ENCODE measurements around the gene TBC1D8.

TBC1D8 gene

DNA sequence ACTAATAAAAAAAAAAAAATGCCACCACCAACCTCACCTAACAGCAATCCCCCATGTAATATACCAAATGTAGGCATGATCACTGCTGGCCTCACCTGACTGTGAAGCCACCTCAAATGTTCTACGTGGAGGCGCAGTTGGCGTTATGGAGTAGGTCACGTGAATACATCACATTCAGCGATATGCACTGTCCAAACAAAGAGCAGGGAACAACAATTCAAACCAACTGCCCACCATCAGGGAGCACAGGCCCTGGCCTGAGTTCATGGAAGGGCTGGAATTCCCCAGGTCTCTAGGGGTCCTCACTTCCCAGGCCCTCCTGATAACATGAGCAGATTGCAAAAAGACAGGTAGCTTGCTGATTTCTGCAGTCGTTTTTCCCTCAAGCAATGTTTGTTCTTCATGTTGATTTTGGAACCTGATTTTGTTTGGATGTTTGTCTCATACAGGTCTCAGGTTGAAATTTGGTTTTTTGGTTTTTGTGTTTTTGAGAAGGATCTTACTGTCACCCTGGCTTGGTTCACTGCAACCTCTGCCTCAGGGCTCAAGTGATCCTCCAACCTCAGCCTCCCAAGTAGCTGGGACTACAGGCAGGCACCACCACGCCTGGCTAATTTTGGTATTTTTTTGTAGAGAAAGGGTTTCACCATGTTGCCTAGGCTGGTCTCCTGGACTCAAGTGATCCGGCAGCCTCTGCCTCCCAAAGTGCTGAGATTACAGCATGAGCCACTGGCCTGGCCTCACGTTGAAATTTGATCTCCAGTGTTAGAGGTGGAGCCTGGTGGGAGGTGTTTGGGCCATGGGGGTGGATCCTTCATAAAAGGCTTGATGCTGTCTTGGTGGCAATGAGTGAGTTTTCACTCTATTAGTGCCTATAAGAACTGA, 15.5 kb downstream of the TBC1D8 start:
- DNase-seq (ENCODE audit: low read depth in 2 of 3, low spot score in 1 of 3) = no peak

DNA sequence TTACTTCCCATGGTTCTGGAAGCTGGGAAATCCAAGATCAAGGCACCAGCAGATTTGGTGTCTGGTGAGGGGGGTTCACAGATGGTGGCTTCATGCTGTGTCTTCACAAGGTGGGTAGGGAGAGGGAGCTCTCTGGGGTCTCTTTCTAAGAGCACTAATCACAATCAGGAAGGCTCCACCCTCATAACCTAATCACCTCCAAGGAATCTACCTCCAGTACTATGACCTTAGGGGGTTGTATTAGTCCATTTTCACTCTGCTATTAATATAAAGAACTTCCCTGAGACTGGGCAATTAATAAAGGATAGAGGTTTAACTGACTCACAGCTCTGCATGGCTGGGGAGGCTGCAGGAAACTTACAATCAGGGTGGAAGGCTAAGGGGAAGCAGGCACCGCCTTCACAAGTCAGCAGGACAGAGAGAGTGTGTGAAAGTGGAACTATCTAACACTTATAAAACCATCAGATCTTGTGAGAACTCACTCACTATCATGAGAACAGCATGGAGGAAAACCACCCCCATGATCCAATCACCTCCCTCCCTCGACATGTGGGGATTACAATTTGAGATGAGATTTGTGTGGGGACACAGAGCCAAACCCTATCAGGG, 17.6 kb downstream of the TBC1D8 start:
- no peak for DNase-seq (ENCODE audit: low read depth in 2 of 3, low spot score in 1 of 3)

GRCh38 chr2:101132202-101132601, 19.0 kb downstream of the TBC1D8 start:
- DNase-seq (ENCODE audit: low read depth in 2 of 3, low spot score in 1 of 3) = no peak

GRCh38 chr2:101130081-101130480, 21.1 kb downstream of the TBC1D8 start:
- DNase-seq (ENCODE audit: low read depth in 2 of 3, low spot score in 1 of 3) = no peak

DNA sequence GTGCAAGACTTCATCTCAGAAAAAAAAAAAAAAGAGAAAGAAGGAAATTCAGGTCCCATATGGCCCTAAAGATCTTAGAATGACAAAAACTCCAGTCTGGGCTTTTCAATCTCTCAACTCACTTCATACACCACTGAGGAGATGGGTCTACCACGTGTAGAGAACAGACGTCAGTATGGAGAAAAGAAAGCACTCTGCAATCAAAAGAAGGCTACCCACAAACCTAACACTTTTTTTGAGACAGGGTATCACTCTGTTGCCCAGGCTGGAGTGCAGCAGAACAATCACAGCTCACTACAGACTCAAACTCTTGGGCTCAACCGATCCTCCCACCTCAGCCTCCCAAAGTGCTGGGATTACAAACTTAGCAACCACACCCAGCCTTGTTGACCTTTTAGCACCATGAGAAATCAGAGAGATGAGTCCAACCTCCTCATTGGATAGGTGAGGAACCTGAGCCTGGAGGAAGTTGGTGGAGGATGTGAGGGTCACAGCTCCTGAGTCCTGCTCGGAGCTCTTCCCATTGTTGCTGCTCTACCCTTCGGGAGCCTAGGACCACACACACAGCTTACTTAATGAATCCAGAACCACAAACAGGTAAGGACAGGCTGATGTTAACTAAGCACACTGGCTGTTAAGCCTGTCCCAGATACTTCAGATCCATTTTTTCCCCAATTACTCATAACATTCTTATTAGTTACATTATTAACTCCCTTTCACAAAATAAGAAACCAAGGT, 23.7 kb downstream of the TBC1D8 start:
- DNase-seq (ENCODE audit: low read depth in 2 of 3, low spot score in 1 of 3) = no peak

DNA sequence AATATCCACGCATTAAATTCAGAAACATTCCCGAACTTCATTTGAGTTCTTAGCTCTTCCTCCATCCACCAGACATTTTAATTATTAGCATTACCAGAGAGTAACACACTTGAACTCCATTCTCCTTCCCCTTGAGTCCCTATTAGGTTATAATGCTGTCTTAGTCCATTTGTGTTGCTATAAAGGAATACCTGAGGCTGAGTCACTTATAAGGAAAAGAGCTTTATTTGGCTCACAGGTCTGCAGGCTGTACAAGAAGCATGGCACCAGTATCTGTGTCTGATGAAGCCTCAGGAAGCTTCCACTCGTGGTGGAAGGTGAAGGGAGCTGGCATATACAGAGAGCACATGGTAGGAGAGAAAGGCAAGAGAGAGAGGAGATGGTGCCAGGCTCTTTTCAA, 25.4 kb downstream of the TBC1D8 start:
- no peak for DNase-seq (ENCODE audit: low read depth in 2 of 3, low spot score in 1 of 3)

DNA sequence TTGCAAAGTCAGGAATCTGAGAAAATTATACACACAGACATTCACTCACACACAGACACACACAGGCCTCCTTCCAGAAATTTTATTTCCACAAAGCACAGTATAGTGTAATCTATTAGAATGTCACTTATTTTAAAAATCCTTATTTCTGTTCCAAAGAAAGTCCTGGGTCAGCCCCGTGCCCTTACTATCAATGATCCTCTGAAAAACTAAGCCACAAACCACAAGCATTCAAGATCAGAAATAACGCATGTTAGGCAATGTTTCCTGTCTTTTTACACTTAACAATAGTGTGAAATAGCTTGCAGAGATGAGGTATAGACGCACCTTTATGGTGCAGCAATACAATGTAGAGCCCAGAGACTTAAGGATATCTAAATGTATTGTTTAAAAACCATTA, 25.8 kb downstream of the TBC1D8 start:
- DNase-seq (ENCODE audit: low read depth in 2 of 3, low spot score in 1 of 3) = no peak

- DNase-seq (ENCODE audit: low read depth in 2 of 3, low spot score in 1 of 3) = no peak
Observed at GRCh38 chr2:101124643-101125366, 26.4 kb downstream of the TBC1D8 start.

GRCh38 chr2:101123795-101124471, 27.2 kb downstream of the TBC1D8 start:
- no peak for DNase-seq (ENCODE audit: low read depth in 2 of 3, low spot score in 1 of 3)

DNA sequence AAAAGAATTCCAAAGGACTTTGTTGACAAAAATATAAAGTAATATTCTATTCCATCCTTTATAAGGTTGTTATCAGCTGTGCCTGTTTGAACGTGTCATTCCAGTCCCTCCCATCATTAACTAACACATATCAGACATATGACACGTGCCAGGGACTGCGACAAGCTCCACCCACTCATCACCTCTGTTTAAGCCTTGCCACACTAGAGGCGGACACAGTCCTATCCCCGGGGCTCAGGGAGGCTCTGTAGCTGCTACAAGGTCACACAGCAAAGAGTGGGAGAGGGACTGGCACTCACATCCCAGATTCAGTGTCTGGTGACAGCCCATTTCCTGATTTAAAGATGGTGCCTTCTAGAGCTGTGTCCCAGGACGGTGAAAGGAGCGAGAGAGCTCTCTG, 30.0 kb downstream of the TBC1D8 start:
- no peak for DNase-seq (ENCODE audit: low read depth in 2 of 3, low spot score in 1 of 3)

DNA sequence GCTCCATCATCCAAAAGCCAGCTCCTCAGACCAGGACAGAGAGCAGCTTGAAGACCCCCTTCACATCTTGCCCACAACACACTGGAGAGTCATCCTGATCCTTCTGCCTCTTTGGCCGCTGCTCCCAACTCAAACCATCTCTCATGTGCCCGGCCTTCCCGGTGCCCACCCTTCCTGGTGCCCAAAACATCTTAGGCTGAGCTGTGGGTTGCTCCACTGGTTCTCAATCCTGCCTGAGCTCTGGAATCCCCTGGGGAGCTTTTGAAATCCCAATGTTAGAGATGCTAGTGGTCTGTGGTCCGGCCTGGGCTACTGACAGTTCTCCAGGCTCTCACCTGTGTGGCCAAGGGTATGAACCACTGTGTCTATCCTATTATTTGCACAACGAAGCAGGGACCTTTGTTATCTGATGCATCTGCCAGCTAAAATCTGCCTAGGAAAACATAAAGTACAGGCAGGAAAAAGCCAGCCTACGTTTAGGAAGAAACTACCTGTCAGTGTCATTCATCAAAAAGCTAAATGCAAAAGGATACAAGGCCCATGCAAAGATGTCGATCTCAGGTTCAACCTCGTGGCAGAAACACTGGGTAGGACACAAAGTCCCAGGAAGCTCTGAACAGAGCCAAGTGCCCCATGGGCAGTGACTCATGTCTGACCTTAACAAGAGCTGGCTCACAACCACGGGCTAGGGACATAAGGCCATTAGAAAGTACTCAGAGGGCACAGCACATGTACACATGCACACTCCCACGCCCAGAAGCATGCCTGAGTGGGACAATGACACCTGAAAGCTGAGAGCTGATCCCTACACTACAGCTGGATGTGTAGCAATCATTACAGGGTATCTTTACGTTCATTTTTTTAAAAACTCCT, 30.8 kb downstream of the TBC1D8 start:
- no peak for DNase-seq (ENCODE audit: low read depth in 2 of 3, low spot score in 1 of 3)

GRCh38 chr2:101119431-101119830, 31.8 kb downstream of the TBC1D8 start:
- no peak for DNase-seq (ENCODE audit: low read depth in 2 of 3, low spot score in 1 of 3)

GRCh38 chr2:101116841-101117552, 34.2 kb downstream of the TBC1D8 start:
- no peak for DNase-seq (ENCODE audit: low read depth in 2 of 3, low spot score in 1 of 3)

DNA sequence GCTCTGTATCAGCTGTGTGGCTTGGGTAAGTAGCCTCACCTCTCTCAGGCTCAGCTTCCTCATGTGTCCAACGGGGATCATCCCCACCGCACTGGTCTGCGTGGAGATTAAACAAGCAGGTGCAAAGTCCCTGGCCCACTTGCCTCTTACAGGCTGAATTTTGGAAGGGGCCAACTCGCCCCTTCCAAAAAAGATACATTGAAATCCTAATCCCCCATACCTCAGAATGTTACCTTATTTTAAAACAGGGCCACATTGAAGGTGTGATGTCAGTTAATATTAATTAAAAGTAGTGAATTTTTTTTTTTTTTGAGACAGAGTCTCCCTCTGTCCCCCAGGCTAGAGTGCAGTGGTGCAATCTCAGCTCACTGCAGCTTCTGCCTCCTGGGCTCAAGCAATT, 34.8 kb downstream of the TBC1D8 start:
- no peak for DNase-seq (ENCODE audit: low read depth in 2 of 3, low spot score in 1 of 3)

DNA sequence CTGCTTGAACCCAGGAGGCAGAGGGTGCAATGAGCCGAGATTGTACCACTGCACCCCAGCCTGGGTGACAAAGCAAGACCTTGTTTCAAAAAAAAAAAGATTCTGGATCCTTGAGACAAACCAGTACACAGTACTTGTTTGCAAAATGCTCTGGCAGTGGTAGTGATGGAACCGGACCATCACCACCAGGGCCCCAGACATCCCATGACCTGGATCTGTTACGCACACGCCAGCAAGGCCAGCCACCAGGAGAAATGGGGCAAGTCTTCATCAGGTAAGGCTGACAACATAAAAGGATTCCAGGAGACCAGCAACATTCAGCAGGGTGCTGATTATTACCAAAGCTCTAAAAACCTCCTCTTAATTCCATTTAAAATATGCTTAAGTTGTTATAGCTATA, 35.5 kb downstream of the TBC1D8 start:
- no peak for DNase-seq (ENCODE audit: low read depth in 2 of 3, low spot score in 1 of 3)

- no peak for DNase-seq (ENCODE audit: low read depth in 2 of 3, low spot score in 1 of 3)
Observed at GRCh38 chr2:101114815-101115214, 36.4 kb downstream of the TBC1D8 start.

- no peak for DNase-seq (ENCODE audit: low read depth in 2 of 3, low spot score in 1 of 3)
Observed at GRCh38 chr2:101114268-101114783, 36.9 kb downstream of the TBC1D8 start.

GRCh38 chr2:101113441-101114267, 37.5 kb downstream of the TBC1D8 start:
- no peak for DNase-seq (ENCODE audit: low read depth in 2 of 3, low spot score in 1 of 3)
